CD14-positive monocyte (primary cell): ENCODE results near the gene ITPRIPL2. TPM values are rescaled to one million over a fixed set of nuclear protein-coding genes. Genes with fewer than 3 reads are reported as not detected.

ENCODE experiments used
- DNase-seq, 3 donors: peaks; one replicate each; pipeline ENCODE4 v3.0.0-alpha.2; 2011 to 2022
- H2AFZ ChIP-seq: 2 replicates; pipeline ENCODE4 v1.6.0; 2012; ENCODE audit warnings: mild to moderate bottlenecking, low read depth, low read length, inconsistent platforms; ENCODE audit not compliant: insufficient read depth, poor library complexity, severe bottlenecking
- H3K27ac ChIP-seq, 2 donors: 1 replicate in 1 of 2; 2 replicates in 1 of 2; pipeline ENCODE4 v1.5.1; 2012 to 2013; ENCODE audit warnings: low read length in 2 of 2, control low read depth in 1 of 2, inconsistent platforms in 1 of 2, low read depth in 1 of 2, mild to moderate bottlenecking in 1 of 2
- H3K27me3 ChIP-seq, 2 donors: one replicate each; pipeline versions ENCODE4 v1.6.0 to v1.6.1; 2011 to 2013; ENCODE audit warnings: low read length in 2 of 2; ENCODE audit not compliant: control insufficient read depth in 2 of 2, insufficient read depth in 2 of 2
- H3K36me3 ChIP-seq, 2 donors: replicated peaks in 1 of 2; 1 replicate in 1 of 2; 2 replicates in 1 of 2; pipeline versions ENCODE4 v1.5.1 to v1.6.1; 2012 to 2013; ENCODE audit warnings: low read length in 2 of 2, control low read depth in 1 of 2, inconsistent platforms in 1 of 2, mild to moderate bottlenecking in 1 of 2; ENCODE audit not compliant: insufficient read depth in 2 of 2, control insufficient read depth in 1 of 2
- H3K4me1 ChIP-seq, 2 donors: 1 replicate in 1 of 2; 2 replicates in 1 of 2; pipeline versions ENCODE4 v1.5.1 to v1.6.1; 2012 to 2013; ENCODE audit warnings: low read length in 2 of 2, control low read depth in 1 of 2, inconsistent platforms in 1 of 2, mild to moderate bottlenecking in 1 of 2, moderate library complexity in 1 of 2; ENCODE audit not compliant: insufficient read depth in 2 of 2, control insufficient read depth in 1 of 2
- H3K4me2 ChIP-seq: replicated peaks from 2 replicates; pipeline ENCODE3; 2012; ENCODE audit warnings: low read length, moderate library complexity, mild to moderate bottlenecking; ENCODE audit not compliant: poor library complexity, severe bottlenecking; ENCODE audit errors: extremely low read depth
- H3K4me3 ChIP-seq, 3 experiments: fragments of 200-600 bp in 1 of 3; sonication (generic) in 1 of 3; replicated peaks in 1 of 3; 1 replicate in 2 of 3; 2 replicates in 1 of 3; pipeline ENCODE4 v1.5.1; 2011 to 2013; ENCODE audit warnings: low read length in 3 of 3, mild to moderate bottlenecking in 3 of 3, control low read depth in 2 of 3, low read depth in 2 of 3, inconsistent platforms in 1 of 3, moderate library complexity in 1 of 3
- H3K79me2 ChIP-seq: 2 replicates; pipeline ENCODE4 v1.6.0; 2012; ENCODE audit warnings: mild to moderate bottlenecking, control low read depth, inconsistent platforms, low read length, moderate library complexity; ENCODE audit not compliant: insufficient read depth
- H3K9ac ChIP-seq: 2 replicates; pipeline ENCODE4 v1.6.0; 2017; ENCODE audit warnings: low read length, mild to moderate bottlenecking; ENCODE audit not compliant: insufficient read depth, poor library complexity, severe bottlenecking
- H3K9me3 ChIP-seq, 2 donors: replicated peaks in 1 of 2; 1 replicate in 1 of 2; 2 replicates in 1 of 2; pipeline versions ENCODE4 v1.5.1 to v1.6.1; 2012 to 2013; ENCODE audit warnings: low read length in 2 of 2, control low read depth in 1 of 2; ENCODE audit not compliant: control insufficient read depth in 1 of 2, insufficient read depth in 1 of 2
- H4K20me1 ChIP-seq: 2 replicates; pipeline ENCODE4 v1.6.0; 2012; ENCODE audit warnings: mild to moderate bottlenecking, low read length, control low read depth, moderate library complexity; ENCODE audit not compliant: insufficient read depth
- H3K27ac Mint-ChIP-seq, 7 donors: one replicate each; pipeline ENCODE4 v1.8.0; 2020; ENCODE audit warnings: mild to moderate bottlenecking in 7 of 7, mixed read lengths in 7 of 7, moderate library complexity in 6 of 7, inconsistent platforms in 2 of 7
- H3K27me3 Mint-ChIP-seq, 3 donors: one replicate each; pipeline ENCODE4 v1.8.0; 2021 to 2022; ENCODE audit warnings: low read depth in 3 of 3, mild to moderate bottlenecking in 3 of 3, mixed read lengths in 3 of 3, moderate library complexity in 3 of 3, inconsistent platforms in 1 of 3
- H3K36me3 Mint-ChIP-seq, 2 donors: one replicate each; pipeline ENCODE4 v1.8.0; 2020; ENCODE audit warnings: mixed read lengths in 2 of 2, inconsistent platforms in 1 of 2, mild to moderate bottlenecking in 1 of 2
- H3K4me1 Mint-ChIP-seq: one replicate; pipeline ENCODE4 v1.8.0; 2020; ENCODE audit warnings: mild to moderate bottlenecking, mixed read lengths
- H3K4me3 Mint-ChIP-seq, 2 donors: one replicate each; pipeline ENCODE4 v1.8.0; 2020; ENCODE audit warnings: mild to moderate bottlenecking in 2 of 2, mixed read lengths in 2 of 2, moderate library complexity in 1 of 2
- H3K9me3 Mint-ChIP-seq, 7 donors: one replicate each; pipeline ENCODE4 v1.8.0; 2020 to 2022; ENCODE audit warnings: mixed read lengths in 7 of 7, mild to moderate bottlenecking in 6 of 7, moderate library complexity in 6 of 7, inconsistent platforms in 2 of 7
- WGBS: methylation state at CpG from one replicate; pipeline ENCODE4 v1.1.5; 2013; ENCODE audit warnings: missing lambda C conversion rate; ENCODE audit not compliant: insufficient coverage; 5-methylcytosine and 5-hydroxymethylcytosine counted together
- intact Hi-C, 2 donors: fragments of 100-400 bp; cut with micrococcal nuclease; formaldehyde crosslinking; loops; one replicate each; pipeline versions ENCODE4 v1.15.0 to v1.15.1; 2023
- polyA plus RNA-seq, 3 donors: library from polyadenylated mRNA; depleted of rRNA in 1 of 3; unstranded in 2 of 3; stranded (reverse) in 1 of 3; fragments of 300-500 nt in 2 of 3; fragments of >200 nt in 1 of 3; fragmentation: Illumina TruSeq in 2 of 3; gene quantifications; 1 replicate in 2 of 3; 2 replicates in 1 of 3; pipeline ENCODE4 v1.2.3, GENCODE V29; 2012 to 2021
- TF ChIP-seq, protein P1 (sequence below): fragments of 200-600 bp; IDR thresholded peaks from one replicate; pipeline ENCODE4 v1.8.0; 2022; ENCODE audit warnings: antibody characterized with exemption, mild to moderate bottlenecking

ITPRIPL2 gene
- polyA plus RNA-seq, 3 donors = 7.9 to 9.0 (median 8.2) TPM

GRCh38 chr16:19136549-19137196 lies 22.9 kb downstream of the ITPRIPL2 start:
- H4K20me1 ChIP-seq = no peaks in the 10 kb centered on the region
- Mint-ChIP-seq H3K4me1 (peaks cover 48% of the 10 kb centered on the region), H3K36me3 (no peaks in the 10 kb centered on the region), H3K27ac (peak overlapping the region in 3 of 7 donors; percentile 4 to 69 (median 45)), H3K27me3 (peaks cover 1 to 5% (median 5%) of the 10 kb centered on the region in 3 donors), H3K4me3 (no peak overlapping the region), H3K9me3 (peaks cover 0 to 2% (median 0%) of the 10 kb centered on the region in 7 donors)
- intact Hi-C loops = no loop called here
- TF ChIP-seq, protein P1, sequence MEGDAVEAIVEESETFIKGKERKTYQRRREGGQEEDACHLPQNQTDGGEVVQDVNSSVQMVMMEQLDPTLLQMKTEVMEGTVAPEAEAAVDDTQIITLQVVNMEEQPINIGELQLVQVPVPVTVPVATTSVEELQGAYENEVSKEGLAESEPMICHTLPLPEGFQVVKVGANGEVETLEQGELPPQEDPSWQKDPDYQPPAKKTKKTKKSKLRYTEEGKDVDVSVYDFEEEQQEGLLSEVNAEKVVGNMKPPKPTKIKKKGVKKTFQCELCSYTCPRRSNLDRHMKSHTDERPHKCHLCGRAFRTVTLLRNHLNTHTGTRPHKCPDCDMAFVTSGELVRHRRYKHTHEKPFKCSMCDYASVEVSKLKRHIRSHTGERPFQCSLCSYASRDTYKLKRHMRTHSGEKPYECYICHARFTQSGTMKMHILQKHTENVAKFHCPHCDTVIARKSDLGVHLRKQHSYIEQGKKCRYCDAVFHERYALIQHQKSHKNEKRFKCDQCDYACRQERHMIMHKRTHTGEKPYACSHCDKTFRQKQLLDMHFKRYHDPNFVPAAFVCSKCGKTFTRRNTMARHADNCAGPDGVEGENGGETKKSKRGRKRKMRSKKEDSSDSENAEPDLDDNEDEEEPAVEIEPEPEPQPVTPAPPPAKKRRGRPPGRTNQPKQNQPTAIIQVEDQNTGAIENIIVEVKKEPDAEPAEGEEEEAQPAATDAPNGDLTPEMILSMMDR = no peak
- H3K27me3 ChIP-seq = no peaks in the 10 kb centered on the region
- peaks cover 48% of the 10 kb centered on the region in 2 donors for H3K4me1 ChIP-seq
- H3K4me3 ChIP-seq = no peak overlapping the region
- H3K27ac ChIP-seq = no peak overlapping the region
- H3K9ac ChIP-seq = no peak overlapping the region
- DNase-seq = peak; percentile 54 to 64 (median 63)
- no peak overlapping the region for H2AFZ ChIP-seq
- no peaks in the 10 kb centered on the region for H3K79me2 ChIP-seq
- no peaks in the 10 kb centered on the region for H3K9me3 ChIP-seq
- H3K36me3 ChIP-seq = no peaks in the 10 kb centered on the region
- 10% methylated on average over 6 of the region's 10 CpGs for WGBS
- no peak overlapping the region for H3K4me2 ChIP-seq

DNA sequence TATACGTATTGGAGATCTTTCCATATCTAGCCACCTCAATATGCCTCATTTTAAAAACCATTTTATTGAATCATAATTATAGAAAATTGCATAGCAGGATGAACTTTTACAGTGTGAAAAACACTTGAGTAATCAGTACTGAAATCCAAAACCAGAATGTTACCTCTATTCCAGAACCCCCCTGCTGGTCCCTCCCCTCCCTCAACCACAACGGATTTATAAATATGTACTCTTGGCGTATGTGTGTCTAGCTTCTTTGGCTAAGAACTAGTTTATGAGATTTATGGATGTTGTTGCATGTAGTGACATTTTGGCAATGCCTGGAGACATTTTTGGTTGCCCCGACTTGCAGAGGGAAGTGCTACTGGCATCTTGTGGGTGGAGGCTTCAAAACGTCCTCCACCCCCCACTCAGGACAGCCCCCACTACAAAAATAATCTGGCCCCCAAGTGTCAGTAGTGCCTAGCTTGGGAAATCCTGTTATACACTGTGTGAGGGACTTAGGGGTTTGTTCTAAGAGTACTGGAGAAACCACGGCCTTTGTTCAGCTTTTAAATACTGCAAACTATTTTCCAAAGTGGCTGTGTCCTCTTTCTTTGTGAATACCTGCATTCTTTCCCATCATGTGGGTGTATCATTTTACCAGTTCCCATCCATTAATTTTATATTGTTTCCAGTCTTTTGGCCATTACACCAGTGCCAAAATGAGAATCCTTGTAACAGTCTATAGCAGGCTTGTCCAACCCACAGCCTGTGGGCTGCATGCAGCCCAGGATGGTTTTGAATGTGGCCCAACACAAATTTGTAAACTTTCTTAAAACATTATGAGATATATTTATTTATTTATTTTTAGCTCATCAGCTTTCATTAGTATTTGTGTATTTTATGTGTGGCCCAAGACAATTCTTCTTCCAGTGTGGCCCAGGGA lies 23.7 kb downstream of the ITPRIPL2 start:
- H3K4me1 ChIP-seq = peaks cover 40 to 41% of the 10 kb centered on the region in 2 donors
- no peaks in the 10 kb centered on the region for H3K36me3 ChIP-seq
- TF ChIP-seq, protein P1 = no peak
- Mint-ChIP-seq H3K36me3 (no peaks in the 10 kb centered on the region), H3K9me3 (peaks cover 0 to 2% (median 0%) of the 10 kb centered on the region in 7 donors), H3K27ac (peak overlapping the region in 2 of 7 donors; percentile 68 to 69), H3K4me1 (peaks cover 40% of the 10 kb centered on the region), H3K27me3 (peaks cover 1 to 5% (median 5%) of the 10 kb centered on the region in 3 donors), H3K4me3 (no peak overlapping the region)
- no peak overlapping the region for H2AFZ ChIP-seq
- no peaks in the 10 kb centered on the region for H4K20me1 ChIP-seq
- whole genome bisulfite sequencing = 100% methylated on average over 1 of the region's 6 CpGs
- H3K4me3 ChIP-seq = no peak overlapping the region
- H3K27ac ChIP-seq = no peak overlapping the region
- no peaks in the 10 kb centered on the region for H3K27me3 ChIP-seq
- intact Hi-C loops = no loop called here
- H3K9ac ChIP-seq = no peak overlapping the region
- H3K79me2 ChIP-seq = no peaks in the 10 kb centered on the region
- no peak for DNase-seq
- H3K4me2 ChIP-seq = no peak overlapping the region
- no peaks in the 10 kb centered on the region for H3K9me3 ChIP-seq
